Vagina (tissue), 2 donors: Measurements from ENCODE around the gene TMOD3. TPM values are rescaled to one million over a fixed set of nuclear protein-coding genes. Genes with fewer than 3 reads are reported as not detected.
"Not testable (repeated sequence)": the region's sequence is repeated elsewhere in the genome, so short reads cannot be mapped to it uniquely, and the experiment has no call there.

ENCODE experiments used
- DNase-seq, 2 donors: peaks; one replicate each; pipeline ENCODE4 v3.0.0-alpha.2; 2017; ENCODE audit errors: extremely low spot score in 2 of 2
- H3K27ac ChIP-seq: fragments of 200-600 bp; sonication (generic); one replicate; pipeline ENCODE4 v1.5.1; 2019
- H3K27me3 ChIP-seq: fragments of 200-600 bp; sonication (generic); one replicate; pipeline ENCODE4 v1.5.1; 2019
- H3K36me3 ChIP-seq, 2 donors: fragments of 200-600 bp; sonication (generic); one replicate each; pipeline ENCODE4 v1.5.1; 2017 to 2019
- H3K4me1 ChIP-seq: fragments of 200-600 bp; sonication (generic); one replicate; pipeline ENCODE4 v1.5.1; 2019
- H3K4me3 ChIP-seq, 2 donors: fragments of 200-600 bp; sonication (generic); 1 replicate in 1 of 2; 2 replicates in 1 of 2; pipeline ENCODE4 v1.5.1; 2016 to 2019
- H3K9me3 ChIP-seq: fragments of 200-600 bp; sonication (generic); one replicate; pipeline ENCODE4 v1.5.1; 2019
- CTCF ChIP-seq, 3 experiments: fragments of 450-650 bp in 2 of 3; fragments of 200-600 bp in 1 of 3; sonication (generic) in 1 of 3; IDR thresholded peaks; one replicate each; pipeline ENCODE4 v1.5.1; 2017 to 2019; ENCODE audit warnings: antibody characterized with exemption in 3 of 3, mild to moderate bottlenecking in 2 of 3, moderate library complexity in 2 of 3
- POLR2A ChIP-seq, 2 donors: fragments of 450-650 bp; IDR thresholded peaks; one replicate each; pipeline ENCODE4 v1.6.1; 2017; ENCODE audit warnings: antibody characterized with exemption in 2 of 2, mild to moderate bottlenecking in 2 of 2, moderate library complexity in 2 of 2
- POLR2AphosphoS5 ChIP-seq, 2 donors: sonication (generic); formaldehyde crosslinking; IDR thresholded peaks; one replicate each; pipeline ENCODE4 v1.9.0; 2017; ENCODE audit warnings: antibody characterized with exemption in 2 of 2, mild to moderate bottlenecking in 2 of 2, low read depth in 1 of 2; ENCODE audit not compliant: insufficient read depth in 1 of 2
- intact Hi-C: fragments of 100-400 bp; cut with DNase I; formaldehyde crosslinking; loops from one replicate; pipeline ENCODE4 v1.15.1; 2023
- total RNA-seq: library from RNA; depleted of rRNA; stranded (reverse); fragments of >200 nt; gene quantifications from one replicate; pipeline ENCODE4 v1.2.3, GENCODE V29; 2016

TMOD3 gene
- total RNA-seq, 1 donor from 2014 or later: 28.5 TPM

DNA sequence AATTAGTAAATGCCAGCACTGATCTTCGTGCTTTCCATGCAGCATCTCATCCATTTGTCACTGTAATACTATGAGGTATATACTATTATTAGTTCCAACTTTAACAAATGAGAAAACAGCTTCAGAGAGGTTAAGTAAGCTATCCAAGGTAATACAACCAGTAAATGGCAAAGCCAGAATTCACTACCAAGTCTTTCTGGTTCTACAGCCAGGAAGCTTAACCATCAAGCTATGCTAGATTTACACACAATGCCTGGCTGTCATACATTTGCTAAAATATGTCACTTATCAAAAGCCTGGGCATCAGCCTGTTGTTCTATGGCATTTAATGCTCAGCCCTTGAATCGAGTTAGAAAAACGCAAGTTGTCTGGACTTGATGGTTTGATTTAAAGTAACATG, 45.5 kb upstream of the TMOD3 start:
- Histone ChIP-seq H3K4me3 (no peak overlapping the region), H3K27me3 (no peaks in the 10 kb centered on the region), H3K9me3 (no peaks in the 10 kb centered on the region), H3K4me1 (no peaks in the 10 kb centered on the region), H3K27ac (no peak overlapping the region), H3K36me3 (peaks cover 0 to 48% of the 10 kb centered on the region in 2 donors)
- TF ChIP-seq POLR2AphosphoS5 (IDR thresholded peaks at IDR 0.05; ENCODE audit: insufficient read depth in 1 of 2, low read depth in 1 of 2): no peak
- intact Hi-C loops: no loop called here
- DNase-seq: no peak

DNA sequence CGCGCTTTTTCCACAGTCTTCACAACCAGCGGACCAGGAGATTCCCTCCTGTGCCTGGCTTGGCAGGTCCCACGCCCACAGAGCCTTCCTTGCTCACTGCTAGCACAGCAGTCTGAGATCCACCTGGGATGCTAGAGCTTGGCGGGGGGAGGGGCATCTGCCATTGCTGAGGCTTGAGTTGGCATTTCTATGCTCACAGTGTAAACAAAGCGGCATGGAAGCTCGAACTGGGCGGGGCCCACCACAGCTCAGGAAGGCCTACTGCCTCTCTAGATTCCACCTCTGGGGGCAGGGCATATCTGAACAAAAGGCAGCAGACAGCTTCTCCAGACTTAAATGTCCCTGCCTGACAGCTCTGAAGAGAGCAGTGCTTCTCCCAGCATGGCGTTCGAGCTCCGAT, 42.3 kb upstream of the TMOD3 start:
- DNase-seq, H3K9me3 ChIP-seq, H3K27ac ChIP-seq, H3K4me1 ChIP-seq, H3K27me3 ChIP-seq, H3K4me3 ChIP-seq, intact Hi-C loops: not testable (repeated sequence)
- H3K36me3 ChIP-seq: peaks cover 0 to 36% of the 10 kb centered on the region in 2 donors

DNA sequence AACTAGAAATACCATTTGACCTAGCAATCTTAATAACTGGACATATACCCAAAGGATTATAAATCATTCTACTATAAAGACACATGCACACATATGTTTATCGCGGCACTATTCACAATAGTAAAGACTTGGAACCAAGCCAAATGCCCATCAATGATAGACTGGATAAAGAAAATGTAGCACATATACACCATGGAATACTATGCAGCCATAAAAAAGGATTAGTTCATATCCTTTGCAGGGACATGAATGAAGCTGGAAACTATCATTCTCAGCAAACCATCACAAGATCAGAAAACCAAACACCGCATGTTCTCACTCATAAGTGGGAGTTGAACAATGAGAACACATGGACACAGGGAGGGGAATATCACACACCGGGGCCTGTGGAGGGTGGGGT, 37.0 kb upstream of the TMOD3 start:
- H3K36me3 ChIP-seq, H3K27me3 ChIP-seq, DNase-seq, H3K27ac ChIP-seq, H3K4me1 ChIP-seq, H3K4me3 ChIP-seq, intact Hi-C loops, H3K9me3 ChIP-seq: not testable (repeated sequence)

DNA sequence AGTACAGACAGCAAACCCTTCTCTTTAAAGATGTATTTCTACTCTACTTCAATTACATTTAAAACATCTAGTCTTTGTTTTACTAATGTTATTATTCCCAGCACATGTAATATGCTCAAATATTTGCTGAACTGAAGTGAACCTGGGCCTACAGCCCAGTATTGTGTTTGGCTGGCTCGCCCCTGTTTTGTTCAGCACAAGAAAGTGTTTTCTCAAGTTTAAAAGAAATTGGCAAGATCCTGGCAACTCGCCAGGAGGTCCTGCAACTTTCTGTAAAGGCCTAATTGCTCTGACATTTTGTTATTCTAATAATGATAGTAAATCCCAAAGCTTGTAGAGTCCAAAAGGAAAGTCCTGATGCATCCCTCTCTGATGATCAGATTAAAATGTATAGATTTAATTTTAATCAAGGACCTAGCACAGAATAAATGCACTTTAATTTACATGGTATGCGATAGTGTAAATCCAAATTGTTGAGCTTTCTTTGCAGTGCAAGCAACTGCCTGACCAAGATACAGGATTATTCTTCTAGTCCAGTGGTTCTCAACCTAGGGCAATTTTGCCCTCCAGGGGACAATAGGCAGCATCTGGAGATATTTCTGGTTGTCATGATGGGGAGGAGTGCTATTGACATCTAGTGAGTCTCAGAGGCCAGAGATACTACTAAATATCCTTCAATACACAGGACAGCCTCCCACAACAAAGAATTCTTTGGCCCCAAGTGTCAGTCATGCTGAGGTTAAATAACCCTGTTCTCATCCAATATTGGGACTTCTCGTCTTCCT, 35.7 kb upstream of the TMOD3 start:
- H3K27ac ChIP-seq: no peak overlapping the region
- H3K36me3 ChIP-seq: peaks cover 0 to 5% of the 10 kb centered on the region in 2 donors
- no peaks in the 10 kb centered on the region for H3K4me1 ChIP-seq
- H3K4me3 ChIP-seq: no peak overlapping the region
- no peaks in the 10 kb centered on the region for H3K9me3 ChIP-seq
- TF ChIP-seq CTCF (IDR thresholded peaks at IDR 0.05) (no peak), POLR2A (IDR thresholded peaks at IDR 0.05) (no peak), POLR2AphosphoS5 (IDR thresholded peaks at IDR 0.05; ENCODE audit: insufficient read depth in 1 of 2, low read depth in 1 of 2) (no peak)
- no peaks in the 10 kb centered on the region for H3K27me3 ChIP-seq
- no peak for DNase-seq
- intact Hi-C loops: no loop called here

- intact Hi-C loops: no loop called here
Observed at GRCh38 chr15:51796847-51797401, 32.5 kb upstream of the TMOD3 start.

DNA sequence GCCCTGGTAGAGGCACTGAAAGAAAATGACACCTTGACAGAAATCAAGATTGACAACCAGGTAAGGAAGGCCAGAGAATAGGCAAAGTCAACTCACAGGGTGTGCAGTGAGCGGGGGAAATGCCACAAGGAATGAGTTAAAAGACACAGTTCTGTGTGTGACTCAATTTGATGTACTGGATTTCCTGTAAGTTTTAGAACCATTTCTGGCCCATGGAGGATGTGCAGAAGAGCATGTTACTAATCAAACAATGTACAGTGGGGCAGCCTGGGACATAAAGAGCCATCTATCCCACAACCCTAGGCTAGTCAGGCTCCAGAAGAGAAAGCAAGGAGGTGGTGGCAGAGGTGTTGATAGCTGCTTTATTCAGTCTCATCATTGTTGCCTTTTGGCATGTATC, 31.2 kb upstream of the TMOD3 start:
- DNase-seq: no peak
- H3K4me1 ChIP-seq: no peaks in the 10 kb centered on the region
- TF ChIP-seq POLR2AphosphoS5 (IDR thresholded peaks at IDR 0.05; ENCODE audit: insufficient read depth in 1 of 2, low read depth in 1 of 2): no peak
- no peak for TF ChIP-seq CTCF (IDR thresholded peaks at IDR 0.05)
- no peak for TF ChIP-seq POLR2A (IDR thresholded peaks at IDR 0.05)
- no peak overlapping the region for H3K4me3 ChIP-seq
- H3K27me3 ChIP-seq: no peaks in the 10 kb centered on the region
- intact Hi-C loops: no loop called here
- no peaks in the 10 kb centered on the region for H3K9me3 ChIP-seq
- peaks cover 0 to 8% of the 10 kb centered on the region in 2 donors for H3K36me3 ChIP-seq
- no peak overlapping the region for H3K27ac ChIP-seq

More at GRCh38 chr15:51796847-51797401, 32.5 kb upstream of the TMOD3 start:
- TF ChIP-seq CTCF (IDR thresholded peaks at IDR 0.05): no peak
- TF ChIP-seq POLR2AphosphoS5 (IDR thresholded peaks at IDR 0.05; ENCODE audit: insufficient read depth in 1 of 2, low read depth in 1 of 2): no peak
- no peak for TF ChIP-seq POLR2A (IDR thresholded peaks at IDR 0.05)
- no peaks in the 10 kb centered on the region for H3K27me3 ChIP-seq
- peaks cover 0 to 8% of the 10 kb centered on the region in 2 donors for H3K36me3 ChIP-seq
- no peaks in the 10 kb centered on the region for H3K4me1 ChIP-seq
- DNase-seq: no peak
- H3K9me3 ChIP-seq: no peaks in the 10 kb centered on the region
- H3K4me3 ChIP-seq: no peak overlapping the region
- no peak overlapping the region for H3K27ac ChIP-seq
